Karpas-422 (cell line): ENCODE measurements around the gene GSN. TPM values are rescaled to one million over a fixed set of nuclear protein-coding genes. Genes with fewer than 3 reads are reported as not detected.

ENCODE experiments used
- DNase-seq: peaks from one replicate; pipeline ENCODE4 v3.0.0-alpha.2; 2015
- H2AFZ ChIP-seq: fragments of 200-600 bp; sonication (generic); 2 replicates; pipeline ENCODE4 v1.6.1; 2014; ENCODE audit warnings: antibody characterized with exemption, low read length, mixed read lengths
- H3K27ac ChIP-seq: fragments of 200-600 bp; sonication (generic); 2 replicates; pipeline ENCODE4 v1.5.1; 2014; ENCODE audit warnings: mild to moderate bottlenecking, low read length, moderate library complexity
- H3K27me3 ChIP-seq: fragments of 200-600 bp; sonication (generic); 2 replicates; pipeline ENCODE4 v1.6.1; 2014; ENCODE audit warnings: low read length, mixed read lengths
- H3K36me3 ChIP-seq: fragments of 200-600 bp; sonication (generic); 2 replicates; pipeline ENCODE4 v1.6.1; 2014; ENCODE audit warnings: low read length, mixed read lengths; ENCODE audit not compliant: insufficient read depth
- H3K4me1 ChIP-seq: fragments of 200-600 bp; sonication (generic); 2 replicates; pipeline ENCODE4 v1.6.1; 2014; ENCODE audit warnings: mild to moderate bottlenecking, low read length, mixed read lengths
- H3K4me2 ChIP-seq: fragments of 200-600 bp; sonication (generic); 2 replicates; pipeline ENCODE4 v1.6.1; 2014; ENCODE audit warnings: low read length, low read depth, mild to moderate bottlenecking; ENCODE audit not compliant: poor library complexity, severe bottlenecking
- H3K4me3 ChIP-seq: fragments of 200-600 bp; sonication (generic); 2 replicates; pipeline ENCODE4 v1.5.1; 2014; ENCODE audit warnings: mild to moderate bottlenecking, antibody characterized with exemption, low read length, mixed read lengths
- H3K79me2 ChIP-seq: fragments of 200-600 bp; sonication (generic); 2 replicates; pipeline ENCODE4 v1.6.1; 2014; ENCODE audit warnings: mild to moderate bottlenecking, low read length, mixed read lengths
- H3K9ac ChIP-seq: fragments of 200-600 bp; sonication (generic); 2 replicates; pipeline ENCODE4 v1.6.0; 2014; ENCODE audit warnings: low read length
- H3K9me2 ChIP-seq: fragments of 200-600 bp; sonication (generic), shearing (Covaris generic); replicated peaks from 2 replicates; pipeline ENCODE4 v1.6.0; 2014; ENCODE audit warnings: mild to moderate bottlenecking, low read length, moderate library complexity; ENCODE audit not compliant: insufficient read depth
- H3K9me3 ChIP-seq: fragments of 300-700, 200-600 bp; sonication (generic); 2 replicates; pipeline ENCODE4 v1.6.1; 2014; ENCODE audit warnings: low read length, mixed read lengths
- H4K20me1 ChIP-seq: fragments of 200-600 bp; sonication (generic); 2 replicates; pipeline ENCODE4 v1.6.1; 2014; ENCODE audit warnings: mild to moderate bottlenecking, antibody characterized with exemption, low read length, low read depth; ENCODE audit not compliant: insufficient read depth
- total RNA-seq: library from RNA; depleted of rRNA; stranded (reverse); fragments of >200 nt; shearing (Covaris generic); gene quantifications from 2 replicates; pipeline ENCODE4 v1.2.3, GENCODE V29; 2014; ENCODE audit warnings: low replicate concordance

The GSN gene
- total RNA-seq, 1 experiment from 2014 or later: 33.7 TPM

DNA sequence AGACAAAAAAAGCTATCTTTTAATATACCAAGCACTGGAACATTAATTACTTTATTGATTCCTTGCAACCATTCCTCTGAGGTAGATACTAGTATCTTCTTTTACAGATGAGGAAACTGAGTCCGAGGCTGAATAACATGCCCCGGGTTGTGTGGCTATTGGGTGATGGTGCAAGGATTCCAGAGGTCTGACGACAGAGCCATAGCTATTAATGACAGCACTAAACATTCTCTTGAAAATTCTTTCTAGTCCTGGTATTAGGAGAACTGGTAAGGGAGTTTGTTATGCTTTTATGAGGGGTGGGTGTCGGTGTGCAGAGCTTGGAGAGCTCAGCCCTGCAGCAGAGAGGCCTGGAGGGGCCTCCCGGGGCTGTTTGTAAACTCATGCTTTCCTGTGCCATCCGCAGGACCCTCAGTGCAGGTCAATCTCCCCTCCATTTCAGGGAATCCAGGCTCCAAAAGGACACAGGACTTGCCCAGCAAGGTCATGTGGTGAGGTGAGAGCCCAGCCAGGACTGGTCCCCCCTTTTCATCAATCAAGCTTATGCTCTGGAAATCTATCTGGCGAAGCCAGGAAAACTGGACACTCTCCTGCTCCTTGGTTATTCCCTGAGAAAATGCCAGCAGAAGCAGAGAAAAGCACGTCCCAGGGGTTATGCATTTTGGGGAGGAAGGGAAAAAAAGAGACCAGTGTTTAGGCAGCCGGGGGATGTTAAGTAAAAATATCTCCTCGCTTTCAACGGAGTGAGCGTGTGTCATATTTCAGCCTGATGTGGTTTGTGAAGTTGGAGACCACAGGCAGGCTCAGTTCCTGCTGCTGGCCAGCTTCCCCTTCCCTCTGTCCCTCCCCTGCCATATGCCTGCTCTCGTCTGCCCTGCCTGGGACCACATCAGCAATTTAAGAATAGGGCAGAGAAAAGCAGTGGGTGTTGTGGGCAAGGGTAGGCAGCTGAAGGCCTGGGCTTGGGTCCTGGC, 3.7 kb downstream of the GSN start:
- no peaks in the 10 kb centered on the region for H3K27me3 ChIP-seq
- no peaks in the 10 kb centered on the region for H3K9me3 ChIP-seq
- peaks cover 39% of the 10 kb centered on the region for H3K4me1 ChIP-seq
- no peaks in the 10 kb centered on the region for H3K79me2 ChIP-seq
- H3K4me3 ChIP-seq: no peak overlapping the region
- no peaks in the 10 kb centered on the region for H3K9me2 ChIP-seq
- no peak for DNase-seq
- no peak overlapping the region; the same call in 1 of the 2 replicates for H3K27ac ChIP-seq
- H3K9ac ChIP-seq: no peak overlapping the region
- H3K4me2 ChIP-seq: no peak overlapping the region
- no peak overlapping the region for H2AFZ ChIP-seq
- no peaks in the 10 kb centered on the region for H3K36me3 ChIP-seq
- no peaks in the 10 kb centered on the region for H4K20me1 ChIP-seq

DNA sequence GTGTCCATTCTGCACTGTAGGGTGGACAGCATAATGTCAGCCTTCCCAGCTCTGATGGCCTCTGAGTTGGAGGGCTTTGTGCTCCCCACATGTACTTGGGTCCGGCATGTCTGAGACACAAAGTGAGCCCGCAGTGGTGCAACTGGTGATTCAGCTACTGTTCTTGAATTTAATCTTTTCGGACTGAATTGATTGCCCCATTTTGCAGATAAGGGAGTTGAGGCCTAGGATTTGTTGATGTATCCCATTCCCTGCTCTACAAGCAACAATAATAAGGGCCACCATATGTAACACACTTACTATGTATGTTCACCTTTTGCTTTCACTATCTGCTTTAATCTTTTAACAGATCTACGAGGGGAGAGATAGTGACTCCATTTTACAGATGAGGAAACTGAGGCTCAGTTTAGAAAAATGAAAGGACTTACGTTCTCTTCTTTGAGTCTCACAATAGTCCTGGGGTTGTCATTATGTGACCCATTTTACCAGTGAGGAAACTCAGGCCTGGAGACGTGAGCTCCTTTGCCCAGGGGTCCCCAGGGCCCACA, 4.5 kb downstream of the GSN start:
- Histone ChIP-seq H3K27me3 (no peaks in the 10 kb centered on the region), H3K9me2 (no peaks in the 10 kb centered on the region), H3K4me1 (peaks cover 41% of the 10 kb centered on the region), H3K36me3 (no peaks in the 10 kb centered on the region), H3K4me3 (no peak overlapping the region), H3K4me2 (peak overlapping the region; percentile 33), H3K9ac (no peak overlapping the region), H3K9me3 (no peaks in the 10 kb centered on the region), H2AFZ (no peak overlapping the region), H3K27ac (peak overlapping the region; percentile 39; the same call in 1 of the 2 replicates), H4K20me1 (no peaks in the 10 kb centered on the region), H3K79me2 (no peaks in the 10 kb centered on the region)
- no peak for DNase-seq

DNA sequence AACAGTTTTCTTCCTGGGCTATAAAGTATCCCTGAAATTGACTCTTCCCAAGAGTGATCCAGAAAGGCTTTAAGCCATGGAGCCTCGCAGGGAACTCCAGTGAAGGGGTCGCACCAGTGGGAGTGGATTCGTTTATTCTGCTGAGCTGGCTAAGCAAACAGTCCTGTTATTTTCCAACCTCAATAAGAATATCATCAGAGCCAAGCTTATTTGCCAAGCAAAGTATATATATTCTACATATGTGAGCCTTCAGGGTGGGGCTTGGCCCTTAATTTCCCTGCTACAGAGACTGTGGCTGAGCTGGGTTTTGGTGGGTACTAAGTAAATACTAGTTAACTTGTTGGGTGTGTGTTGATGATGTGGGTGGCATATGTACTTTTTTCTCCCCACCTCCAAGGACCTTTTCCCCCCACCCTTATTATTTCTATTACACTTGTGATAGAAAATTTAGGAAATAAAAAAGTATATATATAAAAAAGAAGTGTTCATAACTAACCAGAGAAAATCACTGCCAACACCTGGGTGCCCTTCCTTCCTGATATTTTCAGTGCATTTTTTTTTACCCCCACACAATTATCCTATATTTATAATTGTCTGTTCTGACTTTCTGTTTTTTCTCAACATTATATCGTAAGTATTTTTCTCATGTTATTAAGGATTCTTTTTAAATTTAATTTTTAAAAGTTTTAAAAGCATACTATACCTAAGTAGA, 5.3 kb downstream of the GSN start:
- no peak overlapping the region for H2AFZ ChIP-seq
- peak overlapping the region; percentile 39; the same call in 1 of the 2 replicates for H3K27ac ChIP-seq
- no peak overlapping the region for H3K4me3 ChIP-seq
- H3K9ac ChIP-seq: no peak overlapping the region
- no peaks in the 10 kb centered on the region for H3K9me2 ChIP-seq
- H3K27me3 ChIP-seq: no peaks in the 10 kb centered on the region
- no peaks in the 10 kb centered on the region for H3K36me3 ChIP-seq
- no peaks in the 10 kb centered on the region for H4K20me1 ChIP-seq
- H3K4me1 ChIP-seq: peaks cover 43% of the 10 kb centered on the region
- peak; percentile 49 for DNase-seq
- H3K9me3 ChIP-seq: no peaks in the 10 kb centered on the region
- H3K79me2 ChIP-seq: no peaks in the 10 kb centered on the region
- H3K4me2 ChIP-seq: peak overlapping the region; percentile 33

DNA sequence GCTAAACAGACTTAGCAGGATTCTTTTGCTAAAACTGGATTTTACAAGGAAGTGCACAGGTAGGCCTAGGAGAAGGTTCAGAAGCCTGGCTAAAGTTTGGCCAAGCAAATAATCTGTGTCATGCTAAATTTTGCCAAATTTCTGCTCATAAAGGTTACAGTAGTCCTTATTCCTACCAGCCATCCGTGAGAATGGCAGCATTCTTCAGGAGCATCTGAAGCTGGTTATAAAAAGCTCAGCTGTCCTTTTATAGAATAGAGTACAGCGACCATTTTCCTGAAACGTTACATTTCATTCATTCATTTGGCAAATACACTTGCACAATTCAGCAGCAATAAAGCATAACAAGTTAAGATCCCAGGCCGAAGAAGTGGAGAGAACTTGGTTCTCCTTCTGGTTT, 6.9 kb downstream of the GSN start:
- H3K4me1 ChIP-seq: peaks cover 44% of the 10 kb centered on the region

DNA sequence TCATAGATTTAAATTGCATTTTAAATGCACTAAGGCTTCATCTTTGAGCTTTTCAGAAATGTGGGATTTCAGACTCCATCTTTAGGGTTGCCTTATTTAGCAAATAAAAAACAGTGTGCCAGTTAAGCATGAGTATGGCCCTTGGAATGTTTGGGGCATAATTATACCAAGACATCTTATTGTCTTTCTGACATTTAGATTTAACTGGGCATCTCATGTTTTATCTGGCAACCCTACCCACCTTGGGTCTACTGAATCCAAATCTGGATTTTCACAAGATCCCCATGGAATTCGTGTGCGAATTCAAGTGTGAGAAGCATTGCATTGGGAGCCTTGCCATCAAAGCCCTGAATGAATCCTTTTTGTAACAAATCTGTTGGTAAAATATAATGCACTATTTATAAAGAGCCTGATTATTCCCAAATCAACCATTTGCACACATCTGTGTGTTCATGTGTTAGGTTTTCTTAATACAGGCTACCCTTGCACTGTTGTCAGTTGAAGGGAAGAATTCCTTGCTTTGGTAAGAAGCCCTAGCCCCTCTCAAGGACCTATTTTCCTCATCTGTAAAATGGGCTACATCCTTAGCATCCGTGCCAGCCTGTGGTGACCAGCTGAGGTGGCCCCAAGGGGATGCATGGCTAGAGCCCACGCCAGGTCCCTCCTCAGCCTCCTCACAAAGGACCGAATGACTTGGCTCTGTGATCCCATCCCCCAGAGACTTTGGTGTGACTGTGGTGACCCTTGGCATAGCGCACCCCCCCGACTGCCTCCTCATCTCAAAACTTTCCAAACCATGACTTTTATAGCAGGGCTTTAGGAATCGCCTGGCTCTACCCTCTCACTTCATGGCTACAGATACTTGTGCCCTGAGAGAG, 8.1 kb downstream of the GSN start:
- Histone ChIP-seq H3K4me2 (no peak overlapping the region), H4K20me1 (no peaks in the 10 kb centered on the region), H3K9ac (no peak overlapping the region), H3K79me2 (no peaks in the 10 kb centered on the region), H3K9me3 (no peaks in the 10 kb centered on the region), H2AFZ (no peak overlapping the region), H3K27ac (no peak overlapping the region), H3K36me3 (no peaks in the 10 kb centered on the region), H3K4me3 (no peak overlapping the region), H3K27me3 (no peaks in the 10 kb centered on the region), H3K9me2 (no peaks in the 10 kb centered on the region), H3K4me1 (peaks cover 44% of the 10 kb centered on the region)
- no peak for DNase-seq

More for the DNA sequence above, 6.9 kb downstream of the GSN start:
- Histone ChIP-seq H3K9me2 (no peaks in the 10 kb centered on the region), H3K27ac (no peak overlapping the region), H3K27me3 (no peaks in the 10 kb centered on the region), H3K36me3 (no peaks in the 10 kb centered on the region), H3K4me2 (no peak overlapping the region), H3K79me2 (no peaks in the 10 kb centered on the region), H3K9me3 (no peaks in the 10 kb centered on the region), H4K20me1 (no peaks in the 10 kb centered on the region), H3K4me3 (no peak overlapping the region), H3K9ac (no peak overlapping the region), H2AFZ (no peak overlapping the region)
- DNase-seq: no peak

DNA sequence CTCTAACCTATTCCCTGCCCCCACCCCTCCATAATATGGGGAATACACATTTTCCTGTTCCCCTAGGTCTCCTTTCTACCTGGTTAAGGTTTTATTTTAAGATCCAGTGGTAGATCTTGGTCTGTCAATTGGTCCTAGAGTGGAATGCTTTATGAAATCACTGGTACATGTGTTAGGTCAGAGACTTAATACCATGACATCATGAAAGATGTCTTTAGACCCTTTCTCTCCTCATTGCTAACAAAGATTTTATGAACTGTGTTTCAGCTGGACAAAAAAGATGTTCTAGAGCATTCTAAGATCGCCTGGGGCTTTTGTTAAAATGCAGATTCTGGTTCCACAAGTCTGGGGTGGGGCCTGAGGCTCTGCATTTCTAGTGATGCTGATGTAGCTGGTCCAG, 9.1 kb downstream of the GSN start:
- H3K36me3 ChIP-seq: no peaks in the 10 kb centered on the region
- H3K9me3 ChIP-seq: no peaks in the 10 kb centered on the region
- no peak overlapping the region for H3K9ac ChIP-seq
- no peaks in the 10 kb centered on the region for H3K27me3 ChIP-seq
- H3K9me2 ChIP-seq: no peaks in the 10 kb centered on the region
- H2AFZ ChIP-seq: no peak overlapping the region
- H3K79me2 ChIP-seq: no peaks in the 10 kb centered on the region
- H3K27ac ChIP-seq: no peak overlapping the region
- no peak overlapping the region for H3K4me2 ChIP-seq
- peaks cover 37% of the 10 kb centered on the region for H3K4me1 ChIP-seq
- DNase-seq: no peak
- H4K20me1 ChIP-seq: no peaks in the 10 kb centered on the region
- H3K4me3 ChIP-seq: no peak overlapping the region

DNA sequence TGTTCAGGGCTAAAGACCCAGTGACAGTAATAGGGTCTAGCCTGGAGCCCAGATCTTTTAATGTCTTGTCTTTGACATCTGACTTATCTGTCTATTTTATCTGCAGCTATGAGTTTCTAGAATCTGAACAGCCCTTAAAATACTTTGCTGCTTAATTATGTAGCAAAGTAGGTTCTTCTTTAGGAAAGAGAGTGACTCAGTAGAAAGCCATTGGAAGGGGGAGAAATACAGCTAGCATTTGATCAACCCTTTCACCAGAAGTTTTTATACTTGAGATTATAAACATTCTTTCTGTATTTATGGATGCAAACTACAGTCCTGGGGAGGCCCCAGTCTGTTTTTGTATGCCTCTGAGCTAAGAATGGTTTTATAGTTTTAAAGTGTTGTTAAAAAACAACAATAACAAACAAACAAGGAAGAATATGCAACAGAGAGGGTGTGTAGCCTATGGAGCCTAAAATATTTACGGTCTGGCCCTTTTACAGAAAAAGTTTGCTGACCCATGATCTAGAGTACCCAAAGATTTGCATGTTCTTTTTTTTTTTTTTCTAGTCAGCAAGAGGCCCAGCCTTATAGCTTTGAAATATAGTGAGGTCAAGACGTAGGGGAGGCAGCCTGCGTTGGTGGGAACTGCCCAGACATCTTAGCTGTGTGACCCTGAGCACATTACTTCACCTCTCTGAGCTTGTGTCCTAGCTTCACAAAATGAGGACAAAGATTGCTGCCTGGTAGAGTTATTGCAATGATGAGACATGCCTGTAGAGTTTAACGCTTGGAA, 9.7 kb downstream of the GSN start:
- no peak for DNase-seq
- Histone ChIP-seq H3K9me2 (no peaks in the 10 kb centered on the region), H3K9me3 (no peaks in the 10 kb centered on the region), H3K4me1 (peaks cover 31% of the 10 kb centered on the region), H3K4me2 (no peak overlapping the region), H3K9ac (no peak overlapping the region), H2AFZ (no peak overlapping the region), H3K36me3 (no peaks in the 10 kb centered on the region), H3K27me3 (no peaks in the 10 kb centered on the region), H3K4me3 (no peak overlapping the region), H4K20me1 (no peaks in the 10 kb centered on the region), H3K79me2 (no peaks in the 10 kb centered on the region), H3K27ac (no peak overlapping the region)
